ENCODE measurements around the gene FAM98C. TPM values are rescaled to one million over a fixed set of nuclear protein-coding genes. Genes with fewer than 3 reads are reported as not detected.

FAM98C gene
- total RNA-seq, 1 donor, result 7.8 TPM

GRCh38 chr19:38437295-38437694 is 34.4 kb downstream of the FAM98C start:
- H3K4me3 ChIP-seq (ENCODE audit: low read depth, low read length), result no peak overlapping the region
- DNase-seq (ENCODE audit: low read depth), result no peak
- no peak for TF ChIP-seq CTCF (IDR thresholded peaks at IDR 0.05; ENCODE audit: insufficient read depth, low read depth, low read length)

GRCh38 chr19:38437917-38438316 is 35.0 kb downstream of the FAM98C start:
- TF ChIP-seq CTCF (IDR thresholded peaks at IDR 0.05; ENCODE audit: insufficient read depth, low read depth, low read length), result no peak
- H3K4me3 ChIP-seq (ENCODE audit: low read depth, low read length), result no peak overlapping the region
- no peak for DNase-seq (ENCODE audit: low read depth)

- TF ChIP-seq CTCF (IDR thresholded peaks at IDR 0.05; ENCODE audit: insufficient read depth, low read depth, low read length), result no peak
- H3K4me3 ChIP-seq (ENCODE audit: low read depth, low read length), result no peak overlapping the region
- DNase-seq (ENCODE audit: low read depth), result no peak
These were observed 37.7 kb downstream of the FAM98C start for GRCh38 chr19:38440592-38440991.

- no peak overlapping the region for H3K4me3 ChIP-seq (ENCODE audit: low read depth, low read length)
- TF ChIP-seq CTCF (IDR thresholded peaks at IDR 0.05; ENCODE audit: insufficient read depth, low read depth, low read length), result no peak
- peak; percentile 6 for DNase-seq (ENCODE audit: low read depth)
These were observed 38.9 kb downstream of the FAM98C start for GRCh38 chr19:38441657-38442348.

GRCh38 chr19:38442736-38443135 is 39.8 kb downstream of the FAM98C start:
- DNase-seq (ENCODE audit: low read depth), result no peak
- TF ChIP-seq CTCF (IDR thresholded peaks at IDR 0.05; ENCODE audit: insufficient read depth, low read depth, low read length), result no peak

GRCh38 chr19:38443458-38443999 is 40.6 kb downstream of the FAM98C start:
- DNase-seq (ENCODE audit: low read depth), result no peak
- no peak overlapping the region for H3K4me3 ChIP-seq (ENCODE audit: low read depth, low read length)

More at GRCh38 chr19:38442736-38443135, 39.8 kb downstream of the FAM98C start:
- no peak overlapping the region for H3K4me3 ChIP-seq (ENCODE audit: low read depth, low read length)

More at GRCh38 chr19:38443458-38443999, 40.6 kb downstream of the FAM98C start:
- TF ChIP-seq CTCF (IDR thresholded peaks at IDR 0.05; ENCODE audit: insufficient read depth, low read depth, low read length), result no peak

Data from fibroblast of villous mesenchyme (primary cell).